CD4-positive, alpha-beta T cell (primary cell): ENCODE results near the gene PITX1. TPM values are rescaled to one million over a fixed set of nuclear protein-coding genes. Genes with fewer than 3 reads are reported as not detected.

Experiments
- ATAC-seq: fragments of 200-7000 bp; cut with Tn5 transposase; one replicate; pipeline ENCODE4 v1.10.0; 2022; ENCODE audit warnings: mild to moderate bottlenecking; ENCODE audit not compliant: poor library complexity
- CTCF ChIA-PET: fragments of 350-600 bp; sonication (Branson Sonifier 250); formaldehyde crosslinking; loops from one replicate; lab custom pipeline; 2021; ENCODE audit warnings: antibody characterized with exemption, inconsistent platforms; lab: Charles Lee
- POLR2A ChIA-PET: fragments of 350-600 bp; sonication (Branson Sonifier 250); formaldehyde crosslinking; loops from one replicate; lab custom pipeline; 2021; ENCODE audit warnings: antibody characterized with exemption, inconsistent platforms; lab: Charles Lee
- DNase-seq, 14 experiments: peaks; one replicate each; pipeline ENCODE4 v3.0.0-alpha.2; 2013 to 2020; ENCODE audit warnings: mixed read lengths in 2 of 14
- H3K27ac ChIP-seq, 2 donors: one replicate each; pipeline versions ENCODE4 v1.5.1 to v1.7.0; 2013; ENCODE audit warnings: low read length in 2 of 2, low read depth in 1 of 2, mild to moderate bottlenecking in 1 of 2
- H3K27me3 ChIP-seq, 2 experiments: 1 replicate in 1 of 2; 2 replicates in 1 of 2; pipeline versions ENCODE4 v1.6.1 to v1.7.0; 2013; ENCODE audit warnings: low read length in 2 of 2, control low read depth in 1 of 2, mild to moderate bottlenecking in 1 of 2, moderate library complexity in 1 of 2; ENCODE audit not compliant: insufficient read depth in 2 of 2, control insufficient read depth in 1 of 2
- H3K36me3 ChIP-seq: one replicate; pipeline ENCODE4 v1.6.1; 2013; ENCODE audit warnings: low read length, control low read depth; ENCODE audit not compliant: insufficient read depth
- H3K4me1 ChIP-seq: one replicate; pipeline ENCODE4 v1.6.1; 2013; ENCODE audit warnings: low read length, control low read depth; ENCODE audit not compliant: insufficient read depth
- H3K4me3 ChIP-seq: one replicate; pipeline ENCODE4 v1.5.1; 2013; ENCODE audit warnings: mild to moderate bottlenecking, low read length, moderate library complexity
- H3K9me3 ChIP-seq, 2 experiments: 1 replicate in 1 of 2; 2 replicates in 1 of 2; pipeline versions ENCODE4 v1.6.1 to v1.7.0; 2013; ENCODE audit warnings: low read length in 2 of 2, mild to moderate bottlenecking in 2 of 2, control low read depth in 1 of 2, moderate library complexity in 1 of 2; ENCODE audit not compliant: control insufficient read depth in 1 of 2, insufficient read depth in 1 of 2
- H3K27ac Mint-ChIP-seq: one replicate; pipeline ENCODE4 v1.8.0; 2020; ENCODE audit warnings: mixed read lengths
- H3K27me3 Mint-ChIP-seq: one replicate; pipeline ENCODE4 v1.8.0; 2021; ENCODE audit warnings: mixed read lengths
- H3K36me3 Mint-ChIP-seq: one replicate; pipeline ENCODE4 v1.8.0; 2021; ENCODE audit warnings: low read depth, mixed read lengths
- H3K4me1 Mint-ChIP-seq: one replicate; pipeline ENCODE4 v1.8.0; 2021; ENCODE audit warnings: low read depth, mixed read lengths
- H3K4me3 Mint-ChIP-seq: one replicate; pipeline ENCODE4 v1.8.0; 2020; ENCODE audit warnings: mild to moderate bottlenecking, mixed read lengths
- H3K9me3 Mint-ChIP-seq: one replicate; pipeline ENCODE4 v1.8.0; 2020; ENCODE audit warnings: mixed read lengths
- CTCF ChIP-seq: fragments of 200-600 bp; IDR thresholded peaks from one replicate; pipeline ENCODE4 v1.8.0; 2022; ENCODE audit warnings: antibody characterized with exemption, mild to moderate bottlenecking
- intact Hi-C, 2 experiments: fragments of 100-400 bp; cut with DNase I in 1 of 2; cut with micrococcal nuclease in 1 of 2; formaldehyde crosslinking; loops; one replicate each; pipeline versions ENCODE4 v1.15.1 to v1.9.0; 2023 to 2025; cut with DNase I, micrococcal nuclease
- total RNA-seq, 174 experiments: library from RNA in 2 of 174; stranded (reverse) in 2 of 174; gene quantifications; one replicate each; pipeline ENCODE4 v1.2.3 and lab custom pipeline; 2021 to 2026

Gene PITX1
- total RNA-seq, 2 experiments from 2014 or later: not detected

- H3K27ac Mint-ChIP-seq: no peak overlapping the region
- H3K4me1 Mint-ChIP-seq: no peaks in the 10 kb centered on the region
- Histone ChIP-seq H3K4me1 (no peaks in the 10 kb centered on the region), H3K36me3 (no peaks in the 10 kb centered on the region), H3K27me3 (peaks cover 12 to 78% of the 10 kb centered on the region in 2 experiments), H3K4me3 (no peak overlapping the region), H3K9me3 (no peaks in the 10 kb centered on the region), H3K27ac (no peak overlapping the region)
- no peak overlapping the region for H3K4me3 Mint-ChIP-seq
- CTCF ChIA-PET: interaction anchor here (0.6 kb wide), 1 partner anchor 213 kb away, joined by 3 read pairs; no protein-coding TSS in a partner anchor
- no peak for DNase-seq
- H3K27me3 Mint-ChIP-seq: peaks cover 86% of the 10 kb centered on the region
- no peak for TF ChIP-seq CTCF
- H3K9me3 Mint-ChIP-seq: no peaks in the 10 kb centered on the region
- POLR2A ChIA-PET: no interaction called here
- H3K36me3 Mint-ChIP-seq: no peaks in the 10 kb centered on the region
- intact Hi-C loops: no loop called here
- ATAC-seq: no peak
These were observed 14.9 kb upstream of the PITX1 start for GRCh38 chr5:135048930-135049329.

GRCh38 chr5:135048286-135048685 lies 14.3 kb upstream of the PITX1 start:
- H3K4me1 Mint-ChIP-seq: no peaks in the 10 kb centered on the region
- no peak for ATAC-seq
- no peak overlapping the region for H3K27ac ChIP-seq
- intact Hi-C loops: no loop called here
- CTCF ChIA-PET: no interaction called here
- no peaks in the 10 kb centered on the region for H3K36me3 Mint-ChIP-seq
- no peaks in the 10 kb centered on the region for H3K9me3 Mint-ChIP-seq
- H3K4me3 Mint-ChIP-seq: no peak overlapping the region
- H3K27me3 ChIP-seq: peaks cover 16 to 82% of the 10 kb centered on the region in 2 experiments
- peaks cover 86% of the 10 kb centered on the region for H3K27me3 Mint-ChIP-seq
- DNase-seq: no peak
- no peak overlapping the region for H3K4me3 ChIP-seq
- TF ChIP-seq CTCF: no peak
- no peak overlapping the region for H3K27ac Mint-ChIP-seq
- no peaks in the 10 kb centered on the region for H3K9me3 ChIP-seq
- no peaks in the 10 kb centered on the region for H3K36me3 ChIP-seq
- H3K4me1 ChIP-seq: no peaks in the 10 kb centered on the region
- POLR2A ChIA-PET: no interaction called here

GRCh38 chr5:135047347-135047695 lies 13.3 kb upstream of the PITX1 start:
- Histone ChIP-seq H3K36me3 (no peaks in the 10 kb centered on the region), H3K27me3 (peaks cover 17 to 79% of the 10 kb centered on the region in 2 experiments), H3K9me3 (no peaks in the 10 kb centered on the region), H3K4me1 (no peaks in the 10 kb centered on the region), H3K27ac (no peak overlapping the region), H3K4me3 (no peak overlapping the region)
- ChIA-PET POLR2A (no interaction called here), CTCF (no interaction called here)
- Mint-ChIP-seq H3K4me3 (no peak overlapping the region), H3K27ac (no peak overlapping the region), H3K36me3 (no peaks in the 10 kb centered on the region), H3K27me3 (peaks cover 86% of the 10 kb centered on the region), H3K9me3 (no peaks in the 10 kb centered on the region), H3K4me1 (no peaks in the 10 kb centered on the region)
- intact Hi-C loops: no loop called here
- no peak for ATAC-seq
- no peak for DNase-seq
- no peak for TF ChIP-seq CTCF
